ENCODE measurements around the gene EGFR.
A peak's percentile ranks its signal among the peaks of the same experiment; 100 is the strongest.

Gene EGFR

DNA sequence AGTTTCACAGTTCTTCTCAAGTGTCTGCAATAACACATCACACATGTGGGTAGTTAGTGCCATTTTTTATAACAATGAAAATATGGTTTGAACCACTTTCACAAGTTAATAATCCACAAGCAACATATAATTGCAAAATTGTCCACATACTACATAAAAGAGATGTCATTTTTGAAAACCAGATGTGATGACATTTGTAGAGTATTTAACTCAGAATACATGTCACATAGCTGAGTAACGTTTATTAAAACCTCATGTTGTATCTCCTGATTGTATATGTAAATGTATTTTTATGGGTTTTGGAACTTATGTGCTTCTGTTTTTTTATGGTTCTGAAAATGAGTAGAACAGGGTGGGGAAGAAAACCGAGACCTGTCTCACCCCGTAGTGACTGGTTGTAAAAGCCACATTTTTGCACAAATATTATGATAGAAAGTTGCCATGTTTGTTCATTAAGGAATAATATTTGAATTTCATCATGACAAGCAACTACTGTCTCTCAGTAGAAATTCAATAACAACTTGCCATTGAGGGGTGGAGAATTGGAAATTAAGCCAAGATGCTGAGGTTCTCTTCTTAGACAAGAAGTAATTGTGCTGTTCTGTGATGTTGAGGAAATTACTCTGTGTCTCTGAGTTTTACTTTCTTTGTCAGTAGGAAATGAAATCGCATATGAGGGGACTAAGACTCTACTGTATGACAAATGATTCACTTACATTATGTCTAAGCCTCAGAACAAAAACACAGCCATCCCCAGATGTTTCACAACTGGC, 29.2 kb upstream of the EGFR start:
- Histone ChIP-seq H3K4me2 (ENCODE audit: low read length) (no peak overlapping the region), H3K36me3 (ENCODE audit: insufficient read depth, low read length) (no peaks in the 10 kb centered on the region), H3K9ac (ENCODE audit: low read depth, low read length) (no peak overlapping the region), H3K9me3 (replicated peaks; ENCODE audit: low read length) (no peaks in the 10 kb centered on the region), H3K27me3 (ENCODE audit: control insufficient read depth, insufficient read depth, low read length) (no peaks in the 10 kb centered on the region), H3K4me1 (ENCODE audit: control insufficient read depth, insufficient read depth, low read length) (peaks cover 31% of the 10 kb centered on the region), H3K4me3 (ENCODE audit: low read length) (no peak overlapping the region)

DNA sequence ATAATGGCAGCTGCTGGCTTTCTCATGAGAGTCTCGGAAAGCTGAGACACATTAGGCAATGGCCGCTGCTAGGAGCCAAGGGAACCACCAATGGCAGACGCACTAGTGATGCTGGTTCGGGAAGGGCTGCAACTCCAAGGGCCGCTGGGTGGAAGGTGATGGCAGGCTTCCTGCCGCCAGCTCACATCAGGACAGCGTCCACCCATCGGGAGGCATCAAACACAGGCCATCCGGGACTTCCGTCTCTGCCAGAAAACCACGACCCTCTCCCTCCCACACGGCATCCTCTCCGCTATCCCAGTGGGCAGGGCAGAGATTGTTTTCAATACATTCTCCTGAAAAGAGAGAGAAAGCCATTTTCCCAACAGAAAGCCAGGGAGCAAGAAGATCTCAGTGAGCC, 27.5 kb upstream of the EGFR start:
- no peaks in the 10 kb centered on the region for H3K36me3 ChIP-seq (ENCODE audit: insufficient read depth, low read length)
- no peak overlapping the region for H3K4me3 ChIP-seq (ENCODE audit: low read length)
- H3K4me1 ChIP-seq (ENCODE audit: control insufficient read depth, insufficient read depth, low read length): peaks cover 31% of the 10 kb centered on the region
- no peak overlapping the region for H3K9ac ChIP-seq (ENCODE audit: low read depth, low read length)
- H3K9me3 ChIP-seq (replicated peaks; ENCODE audit: low read length): no peaks in the 10 kb centered on the region
- H3K4me2 ChIP-seq (ENCODE audit: low read length): no peak overlapping the region
- H3K27me3 ChIP-seq (ENCODE audit: control insufficient read depth, insufficient read depth, low read length): no peaks in the 10 kb centered on the region

- Histone ChIP-seq H3K27me3 (ENCODE audit: control insufficient read depth, insufficient read depth, low read length) (no peaks in the 10 kb centered on the region), H3K9ac (ENCODE audit: low read depth, low read length) (no peak overlapping the region), H3K9me3 (replicated peaks; ENCODE audit: low read length) (no peaks in the 10 kb centered on the region), H3K36me3 (ENCODE audit: insufficient read depth, low read length) (no peaks in the 10 kb centered on the region), H3K4me2 (ENCODE audit: low read length) (no peak overlapping the region), H3K4me3 (ENCODE audit: low read length) (no peak overlapping the region), H3K4me1 (ENCODE audit: control insufficient read depth, insufficient read depth, low read length) (peaks cover 34% of the 10 kb centered on the region)
Measured at GRCh38 chr7:54992871-54993475, 25.8 kb upstream of the EGFR start.

DNA sequence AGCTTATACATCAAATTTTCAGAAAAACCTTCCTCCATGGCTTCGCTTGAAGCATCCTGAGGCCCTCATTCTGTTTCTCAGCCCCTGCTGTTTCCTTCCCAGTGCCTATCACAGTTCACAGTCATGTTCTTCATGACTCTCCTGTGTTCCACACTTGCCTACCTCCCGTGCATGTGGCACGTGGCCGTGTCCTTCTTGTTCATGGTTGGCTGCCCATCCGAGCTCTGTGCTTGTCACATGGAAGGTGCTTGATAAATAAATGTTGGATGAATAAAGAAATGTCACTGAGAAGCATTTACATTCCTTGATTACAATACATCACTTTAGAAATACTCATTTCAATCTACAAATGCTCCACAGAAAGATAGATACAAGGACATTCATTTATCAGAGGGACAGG, 23.7 kb upstream of the EGFR start:
- Histone ChIP-seq H3K9me3 (replicated peaks; ENCODE audit: low read length) (no peaks in the 10 kb centered on the region), H3K4me3 (ENCODE audit: low read length) (no peak overlapping the region), H3K9ac (ENCODE audit: low read depth, low read length) (peak overlapping the region; percentile 6), H3K36me3 (ENCODE audit: insufficient read depth, low read length) (no peaks in the 10 kb centered on the region), H3K4me2 (ENCODE audit: low read length) (peak overlapping the region; percentile 52), H3K27me3 (ENCODE audit: control insufficient read depth, insufficient read depth, low read length) (no peaks in the 10 kb centered on the region), H3K4me1 (ENCODE audit: control insufficient read depth, insufficient read depth, low read length) (peaks cover 29% of the 10 kb centered on the region)

DNA sequence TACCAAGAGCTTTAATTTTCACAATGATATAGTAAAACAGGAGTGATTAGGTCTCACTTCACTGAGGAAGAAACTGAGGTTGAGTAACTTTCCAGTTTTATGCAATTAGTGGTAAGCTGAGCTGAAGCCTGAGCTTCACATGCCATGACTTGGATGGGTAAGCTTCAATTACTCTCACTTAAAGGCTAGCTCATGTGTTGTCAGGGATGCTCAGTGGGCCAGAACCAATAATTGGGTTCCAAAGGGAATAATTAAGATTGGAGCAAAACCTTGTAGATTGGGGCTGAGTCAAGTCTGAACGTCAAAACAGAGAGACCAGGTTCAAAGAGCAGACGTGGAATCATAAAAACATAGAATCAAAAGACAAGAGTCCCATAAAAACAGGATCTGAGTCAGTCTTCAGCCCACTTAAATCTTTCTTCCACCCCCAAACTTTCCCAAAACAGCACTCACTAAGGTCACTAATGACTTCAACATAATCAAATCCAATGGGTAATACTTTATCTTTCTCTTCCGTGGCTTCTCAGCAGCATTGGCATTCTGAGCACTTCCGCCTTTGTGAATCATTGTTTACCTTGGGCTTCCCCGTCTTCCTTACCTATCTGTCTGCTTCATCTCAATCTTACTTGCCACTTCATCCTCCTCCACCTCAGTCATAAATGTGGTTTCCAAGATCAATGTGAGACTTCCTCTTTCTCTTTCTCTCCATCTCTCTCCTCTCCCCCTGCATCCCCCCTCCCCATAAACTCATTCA, 23.0 kb upstream of the EGFR start:
- H3K9ac ChIP-seq (ENCODE audit: low read depth, low read length): peak overlapping the region; percentile 6
- H3K4me2 ChIP-seq (ENCODE audit: low read length): peak overlapping the region; percentile 52
- no peak overlapping the region for H3K4me3 ChIP-seq (ENCODE audit: low read length)

GRCh38 chr7:54996391-54996790, 22.4 kb upstream of the EGFR start:
- Histone ChIP-seq H3K9me3 (replicated peaks; ENCODE audit: low read length) (no peaks in the 10 kb centered on the region), H3K4me1 (ENCODE audit: control insufficient read depth, insufficient read depth, low read length) (peaks cover 29% of the 10 kb centered on the region), H3K4me2 (ENCODE audit: low read length) (peak overlapping the region; percentile 52), H3K36me3 (ENCODE audit: insufficient read depth, low read length) (no peaks in the 10 kb centered on the region), H3K27me3 (ENCODE audit: control insufficient read depth, insufficient read depth, low read length) (no peaks in the 10 kb centered on the region), H3K9ac (ENCODE audit: low read depth, low read length) (no peak overlapping the region), H3K4me3 (ENCODE audit: low read length) (no peak overlapping the region)

More for the DNA sequence above, 23.0 kb upstream of the EGFR start:
- Histone ChIP-seq H3K27me3 (ENCODE audit: control insufficient read depth, insufficient read depth, low read length) (no peaks in the 10 kb centered on the region), H3K9me3 (replicated peaks; ENCODE audit: low read length) (no peaks in the 10 kb centered on the region), H3K4me1 (ENCODE audit: control insufficient read depth, insufficient read depth, low read length) (peaks cover 29% of the 10 kb centered on the region), H3K36me3 (ENCODE audit: insufficient read depth, low read length) (no peaks in the 10 kb centered on the region)

DNA sequence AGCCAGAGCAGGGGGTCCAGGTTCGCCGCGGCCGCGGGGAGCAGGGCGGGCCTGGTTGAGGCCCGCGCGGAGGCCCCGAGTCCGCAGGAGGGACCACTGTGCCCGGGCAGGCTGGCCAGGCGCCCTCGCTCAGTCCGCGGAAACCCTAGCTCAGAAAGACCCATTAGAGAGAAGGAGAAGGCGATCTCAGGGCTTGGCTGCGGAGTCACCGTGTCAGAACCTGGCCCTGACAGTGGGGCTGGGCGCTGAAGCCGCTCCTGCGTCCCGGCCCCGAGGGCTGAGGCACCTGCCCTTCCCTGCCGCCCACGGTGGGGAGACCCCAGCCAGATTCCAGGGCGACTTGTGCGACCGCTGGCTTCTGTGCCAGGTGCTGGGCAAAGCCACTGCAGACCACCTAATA, 14.2 kb upstream of the EGFR start:
- Histone ChIP-seq H3K9me3 (replicated peaks; ENCODE audit: low read length) (no peaks in the 10 kb centered on the region), H3K27me3 (ENCODE audit: control insufficient read depth, insufficient read depth, low read length) (no peaks in the 10 kb centered on the region), H3K4me1 (ENCODE audit: control insufficient read depth, insufficient read depth, low read length) (peaks cover 3% of the 10 kb centered on the region), H3K36me3 (ENCODE audit: insufficient read depth, low read length) (no peaks in the 10 kb centered on the region), H3K9ac (ENCODE audit: low read depth, low read length) (no peak overlapping the region), H3K4me2 (ENCODE audit: low read length) (no peak overlapping the region), H3K4me3 (ENCODE audit: low read length) (no peak overlapping the region)

GRCh38 chr7:55005241-55005851, 13.5 kb upstream of the EGFR start:
- no peaks in the 10 kb centered on the region for H3K9me3 ChIP-seq (replicated peaks; ENCODE audit: low read length)
- H3K27me3 ChIP-seq (ENCODE audit: control insufficient read depth, insufficient read depth, low read length): no peaks in the 10 kb centered on the region
- H3K36me3 ChIP-seq (ENCODE audit: insufficient read depth, low read length): no peaks in the 10 kb centered on the region
- peak overlapping the region; percentile 43 for H3K4me2 ChIP-seq (ENCODE audit: low read length)
- peaks cover 3% of the 10 kb centered on the region for H3K4me1 ChIP-seq (ENCODE audit: control insufficient read depth, insufficient read depth, low read length)
- no peak overlapping the region for H3K4me3 ChIP-seq (ENCODE audit: low read length)
- H3K9ac ChIP-seq (ENCODE audit: low read depth, low read length): no peak overlapping the region

DNA sequence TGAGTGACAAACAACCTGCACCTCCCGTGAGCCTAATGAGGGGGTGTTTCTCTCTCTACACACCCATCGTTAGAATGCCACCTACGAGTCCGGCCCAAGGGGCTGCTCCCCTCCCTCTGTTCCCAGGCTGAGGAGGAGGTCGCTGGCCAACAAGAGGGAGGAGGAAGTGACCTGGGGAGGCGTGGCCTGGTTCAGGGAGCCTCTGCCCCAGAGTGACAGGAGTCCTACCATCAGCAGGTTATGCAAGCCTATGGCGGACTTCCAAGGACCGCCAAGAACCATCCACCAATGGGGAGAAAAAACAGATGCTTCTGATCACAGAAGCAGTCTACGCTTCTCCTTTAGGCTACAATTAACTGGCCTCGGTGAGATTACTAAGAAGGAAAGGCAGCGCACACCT, 12.3 kb upstream of the EGFR start:
- H3K36me3 ChIP-seq (ENCODE audit: insufficient read depth, low read length): no peaks in the 10 kb centered on the region
- no peak overlapping the region for H3K4me3 ChIP-seq (ENCODE audit: low read length)
- no peaks in the 10 kb centered on the region for H3K9me3 ChIP-seq (replicated peaks; ENCODE audit: low read length)
- no peak overlapping the region for H3K4me2 ChIP-seq (ENCODE audit: low read length)
- peaks cover 3% of the 10 kb centered on the region for H3K4me1 ChIP-seq (ENCODE audit: control insufficient read depth, insufficient read depth, low read length)
- no peak overlapping the region for H3K9ac ChIP-seq (ENCODE audit: low read depth, low read length)
- H3K27me3 ChIP-seq (ENCODE audit: control insufficient read depth, insufficient read depth, low read length): no peaks in the 10 kb centered on the region

DNA sequence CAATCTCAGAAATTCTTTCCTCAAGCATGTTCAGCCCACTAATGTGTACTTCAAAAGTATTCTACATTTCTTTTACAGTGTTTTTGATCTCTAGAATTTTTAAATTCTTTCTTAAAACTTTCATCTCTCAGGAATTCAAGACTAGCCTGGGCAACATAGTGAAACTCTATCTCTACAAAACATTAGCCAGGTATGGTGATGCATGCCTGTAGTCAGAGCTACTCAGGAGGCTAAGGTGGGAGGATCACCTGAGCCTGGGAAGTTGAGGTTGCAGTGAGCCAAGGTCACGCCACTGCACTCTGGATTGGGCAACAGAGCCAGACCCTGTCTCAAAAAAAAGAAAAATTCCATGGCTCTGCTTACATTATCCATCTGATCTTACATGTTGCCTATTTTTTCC, 5.0 kb upstream of the EGFR start:
- H3K4me1 ChIP-seq (ENCODE audit: control insufficient read depth, insufficient read depth, low read length): peaks cover 8% of the 10 kb centered on the region
- H3K9ac ChIP-seq (ENCODE audit: low read depth, low read length): no peak overlapping the region
- H3K4me3 ChIP-seq (ENCODE audit: low read length): no peak overlapping the region
- no peaks in the 10 kb centered on the region for H3K9me3 ChIP-seq (replicated peaks; ENCODE audit: low read length)
- H3K36me3 ChIP-seq (ENCODE audit: insufficient read depth, low read length): no peaks in the 10 kb centered on the region
- no peaks in the 10 kb centered on the region for H3K27me3 ChIP-seq (ENCODE audit: control insufficient read depth, insufficient read depth, low read length)
- no peak overlapping the region for H3K4me2 ChIP-seq (ENCODE audit: low read length)

GRCh38 chr7:55016061-55016745, 2.6 kb upstream of the EGFR start:
- Histone ChIP-seq H3K9ac (ENCODE audit: low read depth, low read length) (no peak overlapping the region), H3K27me3 (ENCODE audit: control insufficient read depth, insufficient read depth, low read length) (no peaks in the 10 kb centered on the region), H3K4me2 (ENCODE audit: low read length) (no peak overlapping the region), H3K36me3 (ENCODE audit: insufficient read depth, low read length) (no peaks in the 10 kb centered on the region), H3K9me3 (replicated peaks; ENCODE audit: low read length) (no peaks in the 10 kb centered on the region), H3K4me1 (ENCODE audit: control insufficient read depth, insufficient read depth, low read length) (peaks cover 20% of the 10 kb centered on the region), H3K4me3 (ENCODE audit: low read length) (no peak overlapping the region)

Measured in skeletal muscle satellite cell (primary cell).